ENCODE data around the gene MED10. TPM values are rescaled to one million over a fixed set of nuclear protein-coding genes. Genes with fewer than 3 reads are reported as not detected.

The MED10 gene
- total and polyA plus RNA-seq, 2 experiments from 2014 or later = 19.7 to 75.5 TPM

- TF ChIP-seq CTCF (IDR thresholded peaks at IDR 0.05; ENCODE audit: poor library complexity) = no peak
- no peak for TF ChIP-seq EZH2 (IDR thresholded peaks at IDR 0.05; ENCODE audit: borderline replicate concordance)
- TF ChIP-seq EZH2phosphoT487 (IDR thresholded peaks at IDR 0.05; ENCODE audit: low read depth, severe bottlenecking, unreplicated experiment) = no peak
- H3K4me3 ChIP-seq = no peak overlapping the region
- peaks cover 8% of the 10 kb centered on the region for H4K20me1 ChIP-seq (ENCODE audit: insufficient read depth, poor library complexity, severe bottlenecking)
- peaks cover 17% of the 10 kb centered on the region for H3K79me2 ChIP-seq
- no peak overlapping the region for H2AFZ ChIP-seq
- no peaks in the 10 kb centered on the region for H3K4me1 ChIP-seq (ENCODE audit: insufficient read depth)
- H3K27ac ChIP-seq = no peak overlapping the region
- DNase-seq (ENCODE audit: low spot score) = no peak
- H3K9me2 ChIP-seq (replicated peaks; ENCODE audit: insufficient read depth) = no peaks in the 10 kb centered on the region
- no peak overlapping the region for H3K4me2 ChIP-seq
- peaks cover 5% of the 10 kb centered on the region for H3K36me3 ChIP-seq (replicated peaks; ENCODE audit: insufficient read depth, low read depth)
- 97% methylated on average over 19 of the region's 19 CpGs for WGBS (ENCODE audit: low lambda C conversion rate, missing lambda C conversion rate)
- no peaks in the 10 kb centered on the region for H3K27me3 ChIP-seq
- H3K9me3 ChIP-seq (ENCODE audit: low read depth) = no peaks in the 10 kb centered on the region
Observed at GRCh38 chr5:6371079-6371810, 7.1 kb downstream of the MED10 start.

GRCh38 chr5:6370580-6370979 lies 7.8 kb downstream of the MED10 start:
- Histone ChIP-seq H3K9me3 (ENCODE audit: low read depth) (no peaks in the 10 kb centered on the region), H2AFZ (no peak overlapping the region), H4K20me1 (ENCODE audit: insufficient read depth, poor library complexity, severe bottlenecking) (peaks cover 5% of the 10 kb centered on the region), H3K9me2 (replicated peaks; ENCODE audit: insufficient read depth) (no peaks in the 10 kb centered on the region), H3K4me1 (ENCODE audit: insufficient read depth) (no peaks in the 10 kb centered on the region), H3K79me2 (peaks cover 11% of the 10 kb centered on the region), H3K27ac (no peak overlapping the region), H3K36me3 (replicated peaks; ENCODE audit: insufficient read depth, low read depth) (peaks cover 5% of the 10 kb centered on the region), H3K4me2 (no peak overlapping the region), H3K27me3 (no peaks in the 10 kb centered on the region), H3K4me3 (no peak overlapping the region)
- WGBS (ENCODE audit: low lambda C conversion rate, missing lambda C conversion rate) = 91% methylated on average over 13 of the region's 13 CpGs
- TF ChIP-seq CTCF (IDR thresholded peaks at IDR 0.05; ENCODE audit: poor library complexity) (no peak), EZH2phosphoT487 (IDR thresholded peaks at IDR 0.05; ENCODE audit: low read depth, severe bottlenecking, unreplicated experiment) (no peak), EZH2 (IDR thresholded peaks at IDR 0.05; ENCODE audit: borderline replicate concordance) (no peak)
- DNase-seq (ENCODE audit: low spot score) = no peak

- H3K4me3 ChIP-seq = no peak overlapping the region
- H3K9me3 ChIP-seq (ENCODE audit: low read depth) = no peaks in the 10 kb centered on the region
- TF ChIP-seq EZH2phosphoT487 (IDR thresholded peaks at IDR 0.05; ENCODE audit: low read depth, severe bottlenecking, unreplicated experiment) = no peak
- no peak for TF ChIP-seq EZH2 (IDR thresholded peaks at IDR 0.05; ENCODE audit: borderline replicate concordance)
- TF ChIP-seq CTCF (IDR thresholded peaks at IDR 0.05; ENCODE audit: poor library complexity) = no peak
- no peak overlapping the region for H3K4me2 ChIP-seq
- H3K27me3 ChIP-seq = no peaks in the 10 kb centered on the region
- no peaks in the 10 kb centered on the region for H3K9me2 ChIP-seq (replicated peaks; ENCODE audit: insufficient read depth)
- H3K36me3 ChIP-seq (replicated peaks; ENCODE audit: insufficient read depth, low read depth) = no peaks in the 10 kb centered on the region
- H4K20me1 ChIP-seq (ENCODE audit: insufficient read depth, poor library complexity, severe bottlenecking) = no peaks in the 10 kb centered on the region
- H3K79me2 ChIP-seq = no peaks in the 10 kb centered on the region
- no peak overlapping the region for H3K27ac ChIP-seq
- no peaks in the 10 kb centered on the region for H3K4me1 ChIP-seq (ENCODE audit: insufficient read depth)
- DNase-seq (ENCODE audit: low spot score) = no peak
- WGBS (ENCODE audit: low lambda C conversion rate, missing lambda C conversion rate) = 89% methylated on average over 16 of the region's 16 CpGs
- H2AFZ ChIP-seq = no peak overlapping the region
Observed at GRCh38 chr5:6365977-6366590, 12.3 kb downstream of the MED10 start.

Measured in hepatocyte (in vitro differentiated cells).